ENCODE measurements around the gene AKAP3.

The AKAP3 gene

GRCh38 chr12:4648501-4649357 lies at the start of gene AKAP3, which contains the start of gene NDUFA9:
AKAP3 (minus strand) TSS chr12:4649051; CDS start chr12:4638196, 10,855 bp downstream.
NDUFA9 (plus strand) TSS chr12:4649114; CDS start chr12:4649127, 13 bp downstream.
- DNase-seq (ENCODE audit: low spot score), result peak; percentile 85

DNA sequence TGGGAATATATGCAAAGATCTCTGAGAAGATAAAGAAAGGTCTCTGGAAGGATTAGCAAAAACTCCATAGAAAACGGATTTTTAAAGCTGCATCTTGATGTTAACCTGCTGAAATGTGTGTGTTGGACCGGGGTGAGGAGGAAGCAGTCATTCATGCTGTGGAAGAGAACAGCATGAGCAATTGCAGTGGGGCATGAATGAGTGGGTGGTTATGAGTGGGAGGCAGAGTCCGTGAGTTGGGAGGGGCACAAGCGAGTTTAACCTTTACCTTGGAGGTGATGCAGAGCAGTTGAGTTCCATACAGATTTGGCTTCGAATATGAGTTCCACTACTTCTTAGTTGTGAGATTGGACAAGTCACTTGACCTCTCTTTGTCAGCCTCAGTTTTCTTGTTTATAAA lies 41.9 kb upstream of the AKAP3 start:
- DNase-seq (ENCODE audit: low spot score), result no peak

GRCh38 chr12:4685317-4685716 lies 36.5 kb upstream of the AKAP3 start:
- DNase-seq (ENCODE audit: low spot score), result no peak

- DNase-seq (ENCODE audit: low spot score), result no peak
These were observed 32.9 kb upstream of the AKAP3 start for GRCh38 chr12:4681732-4682131.

GRCh38 chr12:4679711-4680110 lies 30.9 kb upstream of the AKAP3 start:
- no peak for DNase-seq (ENCODE audit: low spot score)

DNA sequence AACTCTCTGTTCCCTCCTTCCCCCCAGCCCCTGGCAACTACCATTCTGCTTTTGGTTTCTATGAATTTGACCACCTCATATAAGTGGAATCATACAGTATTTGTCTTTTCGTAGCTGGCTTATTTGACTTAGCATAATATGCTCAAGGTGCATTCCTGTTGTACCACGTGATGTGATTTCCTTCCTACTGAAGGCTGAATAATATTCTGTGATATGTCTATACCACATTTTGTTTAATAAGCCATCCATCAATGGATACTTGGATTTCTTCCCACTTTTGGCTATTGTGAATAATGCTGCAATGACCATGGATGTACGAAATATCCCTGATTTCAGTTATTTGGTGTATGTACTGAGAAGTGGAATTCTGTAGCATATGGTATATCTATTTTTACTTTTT lies 16.4 kb upstream of the AKAP3 start:
- no peak for DNase-seq (ENCODE audit: low spot score)

- no peak for DNase-seq (ENCODE audit: low spot score)
These were observed 15.2 kb upstream of the AKAP3 start for GRCh38 chr12:4663971-4664505.

- no peak for DNase-seq (ENCODE audit: low spot score)
These were observed 4.8 kb upstream of the AKAP3 start for GRCh38 chr12:4653691-4654090.

GRCh38 chr12:4653257-4653656 lies 4.4 kb upstream of the AKAP3 start:
- DNase-seq (ENCODE audit: low spot score), result no peak

DNA sequence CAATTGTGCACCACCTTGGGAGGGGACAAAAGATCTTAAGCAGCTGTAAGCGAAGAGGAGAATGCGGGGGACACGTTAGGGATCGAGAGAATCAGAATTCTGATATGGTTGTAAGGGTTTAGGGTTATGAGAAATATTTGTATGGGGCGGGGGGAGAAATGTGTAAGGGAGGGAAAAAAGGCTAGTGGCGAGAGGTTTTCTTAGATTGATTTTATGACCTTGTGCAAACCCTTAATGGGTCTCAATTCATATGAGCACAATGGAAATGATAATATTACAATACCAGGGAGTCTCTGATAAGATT lies 459 bp upstream of the AKAP3 start:
- no peak for DNase-seq (ENCODE audit: low spot score)

GRCh38 chr12:4648104-4648500 lies 749 bp downstream of the AKAP3 start:
- DNase-seq (ENCODE audit: low spot score), result no peak

- no peak for DNase-seq (ENCODE audit: low spot score)
These were observed 3.8 kb downstream of the AKAP3 start for GRCh38 chr12:4645023-4645422.

GRCh38 chr12:4643747-4644146 lies 5.1 kb downstream of the AKAP3 start:
- DNase-seq (ENCODE audit: low spot score), result no peak

- no peak for DNase-seq (ENCODE audit: low spot score)
These were observed 18.6 kb downstream of the AKAP3 start for GRCh38 chr12:4630262-4630661.

DNA sequence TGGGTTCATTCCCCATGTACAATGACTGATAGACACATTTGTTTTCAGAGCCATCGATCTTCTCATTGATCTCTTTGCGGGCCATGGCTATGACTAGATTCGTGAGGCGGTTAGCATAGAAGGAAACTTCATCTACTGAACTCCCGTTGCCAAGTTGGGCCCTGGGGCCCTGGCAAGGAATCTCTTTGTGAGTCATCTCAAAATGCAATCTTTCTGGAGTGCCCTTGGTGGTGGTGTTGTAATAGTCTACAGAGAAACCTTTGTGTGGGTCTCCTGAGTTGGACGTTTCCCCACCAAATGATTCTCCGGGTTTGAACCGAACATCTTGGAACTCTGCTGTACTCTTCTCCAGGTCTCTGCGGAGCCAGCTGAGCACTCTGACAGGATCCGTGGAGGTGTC lies 20.4 kb downstream of the AKAP3 start:
- DNase-seq (ENCODE audit: low spot score), result no peak

DNA sequence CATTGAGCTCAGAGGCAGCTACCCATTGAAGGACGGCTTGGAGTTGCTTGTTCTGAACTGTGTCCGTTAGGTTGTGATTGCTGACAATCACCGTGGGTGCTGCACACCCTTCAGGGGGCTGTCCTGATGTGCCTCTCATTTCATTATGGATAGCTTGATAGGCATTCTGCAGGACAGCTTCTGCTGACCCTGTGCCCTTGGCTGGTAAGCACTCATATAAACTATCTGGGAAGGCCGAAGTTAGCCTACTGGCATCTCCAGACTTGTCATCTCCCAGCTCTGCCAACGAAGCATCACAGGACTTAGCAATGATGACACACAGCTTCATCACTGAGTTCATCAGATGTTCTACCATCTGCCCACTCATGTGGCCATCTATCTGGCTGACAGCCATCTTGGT lies 22.3 kb downstream of the AKAP3 start:
- no peak for DNase-seq (ENCODE audit: low spot score)

- no peak for DNase-seq (ENCODE audit: low spot score)
These were observed 27.3 kb downstream of the AKAP3 start for GRCh38 chr12:4621511-4621910.

GRCh38 chr12:4615667-4616066 lies 33.2 kb downstream of the AKAP3 start:
- peak; percentile 73 for DNase-seq (ENCODE audit: low spot score)

DNA sequence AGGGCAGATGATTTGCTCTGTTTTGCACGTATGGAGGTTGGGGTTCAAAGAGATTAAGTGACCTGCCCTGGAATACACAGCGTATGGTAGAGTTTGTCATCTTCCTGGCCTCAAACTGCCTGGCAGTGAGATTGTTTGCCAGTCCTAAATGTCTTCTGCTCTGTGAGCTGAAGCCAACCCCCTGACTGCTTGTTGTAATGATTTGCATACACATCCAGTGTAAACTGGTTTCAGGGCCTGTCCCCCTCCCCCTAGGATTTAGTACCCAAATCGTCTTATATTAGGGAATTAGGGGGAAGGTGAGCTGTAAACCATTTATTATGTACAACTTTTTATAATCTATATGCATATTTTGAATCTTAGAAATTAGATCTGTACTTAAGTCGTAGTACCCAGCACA lies 38.4 kb downstream of the AKAP3 start:
- DNase-seq (ENCODE audit: low spot score), result no peak

GRCh38 chr12:4609071-4609470 lies 39.8 kb downstream of the AKAP3 start:
- DNase-seq (ENCODE audit: low spot score), result no peak

- no peak for DNase-seq (ENCODE audit: low spot score)
These were observed 41.8 kb downstream of the AKAP3 start for GRCh38 chr12:4607056-4607455.

- DNase-seq (ENCODE audit: low spot score), result peak; percentile 90
These were observed 44.1 kb downstream of the AKAP3 start for GRCh38 chr12:4604684-4605193.

GRCh38 chr12:4603946-4604345 lies 44.9 kb downstream of the AKAP3 start:
- DNase-seq (ENCODE audit: low spot score), result no peak

- no peak for DNase-seq (ENCODE audit: low spot score)
These were observed 45.4 kb downstream of the AKAP3 start for GRCh38 chr12:4603421-4603820.
